ENCODE measurements around the gene FIG4. TPM values are rescaled to one million over a fixed set of nuclear protein-coding genes. Genes with fewer than 3 reads are reported as not detected.

Gene FIG4
- total RNA-seq, 1 donor from 2014 or later, result 21.8 TPM

GRCh38 chr6:109870089-109870410 lies 179.0 kb downstream of the FIG4 start:
- no peak for DNase-seq
- Mint-ChIP-seq H3K36me3 (ENCODE audit: low read depth) (no peaks in the 10 kb centered on the region), H3K27me3 (peaks cover 11% of the 10 kb centered on the region), H3K27ac (no peak overlapping the region), H3K4me1 (peaks cover 7% of the 10 kb centered on the region), H3K9me3 (no peaks in the 10 kb centered on the region), H3K4me3 (no peak overlapping the region)
- POLR2A ChIA-PET, result no interaction called here
- intact Hi-C loops (cut with micrococcal nuclease), result no loop called here
- CTCF ChIA-PET, result no interaction called here
- ATAC-seq (ENCODE audit: low read depth), result no peak
- TF ChIP-seq, protein P1, sequence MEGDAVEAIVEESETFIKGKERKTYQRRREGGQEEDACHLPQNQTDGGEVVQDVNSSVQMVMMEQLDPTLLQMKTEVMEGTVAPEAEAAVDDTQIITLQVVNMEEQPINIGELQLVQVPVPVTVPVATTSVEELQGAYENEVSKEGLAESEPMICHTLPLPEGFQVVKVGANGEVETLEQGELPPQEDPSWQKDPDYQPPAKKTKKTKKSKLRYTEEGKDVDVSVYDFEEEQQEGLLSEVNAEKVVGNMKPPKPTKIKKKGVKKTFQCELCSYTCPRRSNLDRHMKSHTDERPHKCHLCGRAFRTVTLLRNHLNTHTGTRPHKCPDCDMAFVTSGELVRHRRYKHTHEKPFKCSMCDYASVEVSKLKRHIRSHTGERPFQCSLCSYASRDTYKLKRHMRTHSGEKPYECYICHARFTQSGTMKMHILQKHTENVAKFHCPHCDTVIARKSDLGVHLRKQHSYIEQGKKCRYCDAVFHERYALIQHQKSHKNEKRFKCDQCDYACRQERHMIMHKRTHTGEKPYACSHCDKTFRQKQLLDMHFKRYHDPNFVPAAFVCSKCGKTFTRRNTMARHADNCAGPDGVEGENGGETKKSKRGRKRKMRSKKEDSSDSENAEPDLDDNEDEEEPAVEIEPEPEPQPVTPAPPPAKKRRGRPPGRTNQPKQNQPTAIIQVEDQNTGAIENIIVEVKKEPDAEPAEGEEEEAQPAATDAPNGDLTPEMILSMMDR (IDR thresholded peaks at IDR 0.05), result no peak

DNA sequence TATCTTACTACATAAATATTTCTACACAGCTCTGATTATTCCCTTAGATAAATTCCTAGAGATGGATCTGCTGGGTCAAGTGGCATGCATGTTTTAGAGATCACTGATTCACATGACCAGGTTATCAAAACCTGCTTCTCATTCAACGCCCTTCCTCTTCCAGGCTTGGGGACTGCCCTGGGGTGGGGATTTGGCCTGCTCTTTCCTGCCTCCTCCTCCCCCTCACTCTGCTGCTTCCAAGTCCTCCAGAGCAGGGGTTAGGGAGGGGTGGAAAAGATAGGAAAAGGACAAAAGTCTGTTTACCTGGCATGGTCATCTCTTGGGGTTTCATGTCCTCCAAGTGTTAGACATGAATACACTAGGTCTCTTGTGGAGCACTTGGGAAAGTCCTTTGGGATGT lies 181.5 kb downstream of the FIG4 start:
- Mint-ChIP-seq H3K36me3 (ENCODE audit: low read depth) (no peaks in the 10 kb centered on the region), H3K9me3 (no peaks in the 10 kb centered on the region), H3K27ac (no peak overlapping the region), H3K27me3 (peaks cover 6% of the 10 kb centered on the region), H3K4me3 (no peak overlapping the region), H3K4me1 (peaks cover 7% of the 10 kb centered on the region)
- no peak for DNase-seq
- ChIA-PET POLR2A (no interaction called here), CTCF (no interaction called here)
- TF ChIP-seq, protein P1 (IDR thresholded peaks at IDR 0.05), result no peak
- no peak for ATAC-seq (ENCODE audit: low read depth)
- intact Hi-C loops (cut with micrococcal nuclease), result no loop called here

DNA sequence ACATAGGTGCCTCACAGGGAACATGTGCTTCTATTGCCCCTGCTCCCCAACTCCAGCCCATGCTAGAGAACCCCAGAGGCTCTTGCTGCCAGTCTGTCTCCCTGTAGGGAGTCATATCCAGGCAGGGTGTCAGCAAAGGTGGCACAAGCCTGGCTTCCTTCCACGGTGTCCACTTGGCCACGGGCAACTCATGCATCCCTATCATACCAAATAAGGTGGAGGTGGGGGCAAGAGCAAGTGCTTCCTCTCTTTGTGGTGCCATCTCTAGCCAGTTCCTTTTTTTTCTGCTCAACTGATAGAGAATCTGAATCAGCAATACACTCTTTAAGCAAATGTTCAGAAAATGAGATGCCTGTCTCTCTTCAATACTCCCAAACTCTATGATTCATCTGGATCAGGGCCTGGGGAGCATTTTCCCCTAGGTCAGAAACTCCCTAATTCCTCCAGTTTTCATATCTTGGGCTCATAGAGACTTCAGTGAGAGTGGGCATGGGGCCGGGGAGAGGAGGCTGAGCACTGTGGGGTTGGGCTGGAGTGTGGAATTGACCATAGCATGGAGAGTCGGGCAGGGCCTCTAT lies 182.0 kb downstream of the FIG4 start:
- intact Hi-C loops (cut with micrococcal nuclease), result no loop called here
- Mint-ChIP-seq H3K4me3 (no peak overlapping the region), H3K27me3 (peaks cover 9% of the 10 kb centered on the region), H3K4me1 (peaks cover 7% of the 10 kb centered on the region), H3K9me3 (no peaks in the 10 kb centered on the region), H3K27ac (no peak overlapping the region), H3K36me3 (ENCODE audit: low read depth) (no peaks in the 10 kb centered on the region)
- ChIA-PET POLR2A (no interaction called here), CTCF (no interaction called here)
- no peak for DNase-seq
- ATAC-seq (ENCODE audit: low read depth), result no peak
- TF ChIP-seq, protein P1 (IDR thresholded peaks at IDR 0.05), result no peak

DNA sequence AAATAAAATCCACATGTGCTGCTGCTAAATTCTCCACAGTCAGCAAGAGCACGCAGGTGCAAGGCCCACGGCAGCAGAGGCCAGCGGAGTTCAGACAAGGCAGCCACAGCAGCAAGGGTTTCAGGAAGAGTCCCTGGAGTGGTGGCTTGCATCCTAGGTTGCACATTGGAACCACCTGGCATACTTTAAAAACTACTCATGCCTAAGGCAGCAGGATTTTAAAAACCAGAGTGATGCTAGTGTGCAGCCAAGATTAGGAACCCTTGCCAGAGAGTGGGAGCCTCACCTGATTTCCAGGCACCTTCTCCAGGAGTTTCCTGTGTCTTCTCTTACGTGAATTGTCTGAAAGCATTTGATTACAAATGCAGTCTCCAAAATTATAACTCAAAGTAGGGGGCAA lies 183.0 kb downstream of the FIG4 start:
- H3K27ac Mint-ChIP-seq, result no peak overlapping the region
- no peak overlapping the region for H3K4me3 Mint-ChIP-seq
- ChIA-PET POLR2A (no interaction called here), CTCF (no interaction called here)
- H3K4me1 Mint-ChIP-seq, result peaks cover 7% of the 10 kb centered on the region
- DNase-seq (no peak), ATAC-seq (ENCODE audit: low read depth) (no peak)
- TF ChIP-seq, protein P1 (IDR thresholded peaks at IDR 0.05), result no peak
- H3K9me3 Mint-ChIP-seq, result no peaks in the 10 kb centered on the region
- intact Hi-C loops (cut with micrococcal nuclease), result no loop called here
- peaks cover 9% of the 10 kb centered on the region for H3K27me3 Mint-ChIP-seq
- no peaks in the 10 kb centered on the region for H3K36me3 Mint-ChIP-seq (ENCODE audit: low read depth)

GRCh38 chr6:109874621-109875020 lies 183.5 kb downstream of the FIG4 start:
- Mint-ChIP-seq H3K27ac (no peak overlapping the region), H3K9me3 (no peaks in the 10 kb centered on the region), H3K27me3 (peaks cover 7% of the 10 kb centered on the region), H3K36me3 (ENCODE audit: low read depth) (no peaks in the 10 kb centered on the region), H3K4me1 (peaks cover 7% of the 10 kb centered on the region), H3K4me3 (no peak overlapping the region)
- intact Hi-C loops (cut with micrococcal nuclease), result no loop called here
- ATAC-seq (ENCODE audit: low read depth) (no peak), DNase-seq (no peak)
- CTCF ChIA-PET, result no interaction called here
- TF ChIP-seq, protein P1 (IDR thresholded peaks at IDR 0.05), result no peak
- POLR2A ChIA-PET, result no interaction called here

Other genes starting within 250 kb of the FIG4 start
- gene MICAL1, start 235.5 kb upstream of the FIG4 start, total RNA-seq, result 104 and 120 TPM in 2 replicates
- gene ZBTB24, start 208.1 kb upstream of the FIG4 start, total RNA-seq, result 22.8 and 25.4 TPM in 2 replicates
- gene AK9, start 94 bp upstream of the FIG4 start, total RNA-seq, result 9.1 and 10.6 TPM in 2 replicates